Frontal cortex (tissue), 4 donors: ENCODE measurements around the gene PTRHD1. TPM values are rescaled to one million over a fixed set of nuclear protein-coding genes. Genes with fewer than 3 reads are reported as not detected.
A peak's percentile ranks its signal among the peaks of the same experiment; 100 is the strongest.

Experiments
- DNase-seq, 2 donors: peaks; one replicate each; pipeline ENCODE4 v3.0.0; 2012; ENCODE audit warnings: low spot score in 2 of 2
- FAIRE-seq: peaks from 2 replicates; lab custom pipeline; 2012; peaks lifted over from hg19 to GRCh38; lab: Jason Lieb, UNC
- total RNA-seq: library from RNA; depleted of rRNA; stranded (reverse); fragments of >200 nt; gene quantifications from one replicate; pipeline ENCODE4 v1.2.3, GENCODE V29; 2014
- donor health status: control.
- donor health status: control.
- donor health status: control.

Gene PTRHD1
- total RNA-seq, 1 donor from 2014 or later = 41.2 TPM

DNA sequence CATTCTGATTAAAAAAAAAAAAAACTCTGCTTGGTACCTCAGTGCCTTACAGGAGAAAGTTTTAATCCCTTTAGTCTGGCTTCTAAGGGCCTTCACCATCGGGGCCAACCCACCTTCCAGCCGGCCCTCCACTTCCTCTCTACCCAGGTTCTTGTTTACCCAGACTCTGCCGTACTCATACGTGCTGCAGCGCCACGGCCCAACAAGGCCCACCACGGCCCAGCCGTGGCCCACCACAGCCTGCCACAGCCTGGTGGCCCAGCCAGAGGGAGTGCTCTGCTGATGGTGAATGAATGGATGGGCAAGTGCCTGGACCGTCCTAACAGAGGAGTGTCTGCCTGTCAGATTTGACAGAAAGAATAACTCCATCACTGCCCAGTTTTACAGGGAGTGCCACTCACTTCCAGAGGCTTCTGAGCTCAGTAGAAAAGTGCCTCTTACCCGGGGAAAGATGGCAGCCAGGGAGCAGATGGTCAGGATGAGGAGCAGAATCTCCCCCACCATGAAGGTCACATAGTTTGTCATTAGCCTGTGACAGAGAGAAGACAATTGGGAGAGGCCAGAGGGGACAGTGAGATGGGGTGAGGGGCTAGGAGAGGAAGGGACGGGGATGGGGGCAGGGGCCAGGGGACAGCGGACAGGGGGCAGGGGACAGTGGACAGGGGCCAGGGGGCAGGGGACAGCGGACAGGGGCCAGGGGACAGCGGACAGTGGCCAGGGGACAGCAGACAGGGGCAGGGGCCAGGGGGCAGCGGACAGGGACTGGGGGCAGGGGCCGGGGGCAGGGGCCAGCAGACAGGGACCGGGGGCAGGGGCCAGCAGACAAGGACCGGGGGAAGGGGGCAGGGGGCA lies 38.3 kb upstream of the PTRHD1 start:
- no peak for DNase-seq
- FAIRE-seq = no peak

DNA sequence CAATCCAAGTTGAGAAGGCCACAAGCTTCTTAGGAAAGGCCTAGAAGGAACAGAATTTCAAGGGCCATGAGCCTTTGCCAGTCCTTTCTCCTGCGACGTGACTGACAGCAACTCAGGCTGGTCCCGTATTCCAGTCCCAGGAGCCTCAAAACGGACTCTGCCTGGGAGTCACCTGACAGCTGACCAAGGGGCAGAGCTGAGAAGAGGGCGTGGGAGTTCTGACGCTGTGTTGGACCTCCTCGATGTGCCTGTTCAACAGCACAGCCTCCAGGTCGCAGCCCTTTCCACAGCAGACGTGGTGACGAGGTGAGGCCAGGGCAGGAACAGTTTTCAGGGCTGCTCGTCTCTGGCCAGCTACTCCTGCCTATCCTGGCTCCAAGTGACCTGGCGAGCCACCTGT lies 37.6 kb upstream of the PTRHD1 start:
- FAIRE-seq (no peak), DNase-seq (no peak)

DNA sequence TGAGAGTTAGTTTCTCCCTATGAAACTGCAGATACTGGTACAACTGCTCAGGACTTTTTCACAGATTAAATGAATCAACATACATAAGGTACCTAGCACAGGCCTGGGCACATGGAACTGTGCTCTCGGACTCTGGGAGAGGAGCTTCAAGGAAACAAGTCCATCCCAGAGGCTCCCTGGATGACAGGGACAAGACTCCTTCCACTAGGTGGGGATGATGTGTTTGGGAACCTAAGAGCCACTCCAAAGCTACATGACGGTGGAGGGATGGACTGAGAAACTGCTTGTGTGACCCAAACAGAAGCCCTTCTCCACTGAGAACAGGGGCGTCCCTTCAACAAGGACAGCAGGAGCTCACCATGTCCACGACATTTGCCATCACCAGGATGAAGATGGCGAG lies 37.2 kb upstream of the PTRHD1 start:
- FAIRE-seq (no peak), DNase-seq (no peak)

DNA sequence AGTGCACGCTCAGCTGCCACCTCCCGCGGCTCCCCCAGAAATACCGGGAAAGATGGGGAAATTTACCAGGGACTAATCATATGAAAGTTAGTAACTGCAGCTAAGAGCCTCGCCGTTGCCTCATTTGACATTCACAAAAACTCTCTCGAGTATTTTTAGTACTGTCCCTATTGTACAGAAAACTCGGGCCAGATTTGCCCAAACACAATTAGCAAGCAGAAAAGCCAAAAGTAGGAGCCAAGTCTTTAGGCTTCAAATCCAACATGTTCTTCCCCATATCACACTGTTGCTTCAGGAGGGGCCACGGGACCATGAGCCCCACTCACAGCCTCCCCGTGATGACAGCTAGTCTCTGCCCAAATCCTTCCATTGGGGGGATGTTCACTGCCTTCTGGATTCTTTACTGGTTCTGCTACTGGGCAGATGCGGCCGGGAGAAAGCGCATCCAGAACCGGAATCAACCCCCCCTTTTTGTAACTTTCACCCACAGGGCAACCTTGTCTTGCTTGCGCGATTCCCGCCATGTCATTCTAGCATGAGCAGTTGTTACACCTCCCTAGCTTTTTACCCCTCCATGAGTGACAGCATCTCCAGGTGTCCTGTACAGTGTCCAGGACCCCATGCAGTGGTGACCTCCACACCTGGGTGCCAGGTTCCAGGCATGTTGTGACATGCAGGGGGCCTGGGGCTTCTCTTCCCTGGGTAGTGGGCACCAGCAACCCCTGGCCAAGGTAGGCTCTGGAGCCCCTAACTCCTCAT lies 35.2 kb upstream of the PTRHD1 start:
- DNase-seq (no peak), FAIRE-seq (no peak)

DNA sequence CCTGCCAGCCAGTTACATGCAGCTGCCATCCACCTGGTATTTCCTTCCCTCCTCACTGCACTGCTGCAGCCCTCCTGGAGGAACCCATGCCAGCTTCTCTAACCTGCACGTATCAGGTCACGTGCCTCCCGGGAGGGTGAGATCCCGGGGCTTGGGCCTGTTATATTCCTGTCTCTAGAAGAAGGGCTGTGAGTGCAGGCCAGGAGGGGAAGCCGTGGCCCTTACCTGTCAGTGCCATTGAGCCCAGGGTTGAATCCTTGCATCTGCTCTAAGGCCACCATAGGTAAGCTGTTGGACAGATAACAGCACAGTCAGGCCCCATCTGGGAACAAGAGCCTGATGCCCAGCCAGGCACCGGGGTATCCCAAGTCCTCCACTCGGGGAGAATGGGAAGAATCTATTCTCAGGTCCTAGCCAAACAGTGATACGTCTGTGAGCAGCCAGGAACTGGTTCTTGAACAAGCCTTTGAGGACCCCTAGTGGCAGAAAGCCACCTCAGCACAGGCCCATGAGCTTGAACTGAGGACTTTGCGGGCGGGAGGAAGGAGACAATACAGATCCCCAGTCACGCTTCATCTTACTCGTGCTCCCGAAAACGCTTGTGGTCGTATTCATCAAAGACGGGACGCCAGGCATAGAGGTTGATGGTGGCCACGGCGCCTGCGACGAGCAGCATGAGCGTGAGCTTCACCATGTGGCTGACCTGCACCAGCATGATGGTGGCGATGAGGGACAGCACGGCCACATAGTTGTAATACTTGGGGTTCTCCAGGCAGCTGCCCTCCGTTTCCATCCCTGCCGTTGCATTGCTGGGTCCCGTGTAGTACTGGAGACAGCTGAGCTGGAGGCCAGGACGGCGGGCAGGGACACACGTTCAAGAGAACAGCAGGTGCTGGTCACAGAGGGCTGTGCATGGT lies 34.4 kb upstream of the PTRHD1 start:
- FAIRE-seq = no peak
- peak; percentile 80 to 92 for DNase-seq

DNA sequence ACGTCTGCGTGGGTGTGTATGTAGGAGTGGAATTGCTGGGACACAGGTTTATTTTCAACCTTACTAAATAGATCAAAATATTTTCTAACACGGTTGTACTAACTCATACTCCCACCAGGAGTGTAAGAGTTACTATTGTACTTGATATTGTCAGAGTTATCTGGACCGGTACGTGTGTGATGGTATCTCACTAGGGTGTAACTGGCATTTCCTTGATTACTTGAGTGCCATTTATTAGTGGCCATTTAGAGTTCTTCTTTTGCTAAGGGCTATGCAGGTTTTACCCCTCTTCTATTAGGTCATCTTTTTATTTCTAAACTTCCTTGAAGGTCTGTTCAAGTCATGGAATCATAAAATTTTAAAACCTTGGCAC lies 33.6 kb upstream of the PTRHD1 start:
- no peak for DNase-seq
- no peak for FAIRE-seq

DNA sequence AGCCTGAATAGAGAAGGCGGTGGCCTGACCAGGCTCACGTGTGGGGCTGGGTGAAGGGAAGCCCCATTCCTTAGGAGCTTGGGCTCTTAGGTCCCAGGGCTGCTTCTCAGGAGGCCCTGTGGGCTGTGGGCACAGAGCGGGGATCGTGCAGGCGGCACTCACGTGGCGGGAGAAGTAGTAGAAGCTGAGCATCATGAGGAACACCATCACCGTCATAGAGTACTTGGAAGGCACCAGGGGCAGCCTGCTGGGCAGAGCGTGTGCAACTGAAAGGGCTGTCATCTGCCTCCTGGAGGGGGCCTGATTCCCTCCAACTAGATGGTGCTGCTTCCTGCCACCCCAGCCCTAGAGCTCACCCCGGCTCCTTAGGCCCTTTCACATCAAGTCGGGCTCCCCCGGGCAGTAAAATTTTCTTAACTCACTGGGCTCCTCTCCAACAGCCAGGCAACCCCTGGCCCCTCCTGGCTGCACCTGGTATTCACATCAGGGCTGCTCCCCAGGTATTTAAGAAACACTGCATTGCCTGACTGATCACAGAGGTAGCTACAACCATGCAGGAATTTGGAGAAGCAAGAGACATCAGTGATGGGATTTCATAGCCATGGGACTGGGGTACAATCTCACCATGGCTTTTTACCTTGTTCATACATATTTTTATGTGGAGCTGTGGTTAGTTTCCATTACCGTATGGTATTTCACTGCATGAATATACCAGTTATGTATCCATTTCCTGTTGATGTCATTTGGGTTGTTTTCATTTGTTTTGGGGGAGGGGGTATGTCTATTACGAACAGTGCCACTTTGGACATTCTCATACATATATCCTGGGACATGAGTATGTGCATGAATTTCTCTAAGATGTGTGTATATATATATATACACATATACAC lies 32.9 kb upstream of the PTRHD1 start:
- FAIRE-seq (no peak), DNase-seq (no peak)

DNA sequence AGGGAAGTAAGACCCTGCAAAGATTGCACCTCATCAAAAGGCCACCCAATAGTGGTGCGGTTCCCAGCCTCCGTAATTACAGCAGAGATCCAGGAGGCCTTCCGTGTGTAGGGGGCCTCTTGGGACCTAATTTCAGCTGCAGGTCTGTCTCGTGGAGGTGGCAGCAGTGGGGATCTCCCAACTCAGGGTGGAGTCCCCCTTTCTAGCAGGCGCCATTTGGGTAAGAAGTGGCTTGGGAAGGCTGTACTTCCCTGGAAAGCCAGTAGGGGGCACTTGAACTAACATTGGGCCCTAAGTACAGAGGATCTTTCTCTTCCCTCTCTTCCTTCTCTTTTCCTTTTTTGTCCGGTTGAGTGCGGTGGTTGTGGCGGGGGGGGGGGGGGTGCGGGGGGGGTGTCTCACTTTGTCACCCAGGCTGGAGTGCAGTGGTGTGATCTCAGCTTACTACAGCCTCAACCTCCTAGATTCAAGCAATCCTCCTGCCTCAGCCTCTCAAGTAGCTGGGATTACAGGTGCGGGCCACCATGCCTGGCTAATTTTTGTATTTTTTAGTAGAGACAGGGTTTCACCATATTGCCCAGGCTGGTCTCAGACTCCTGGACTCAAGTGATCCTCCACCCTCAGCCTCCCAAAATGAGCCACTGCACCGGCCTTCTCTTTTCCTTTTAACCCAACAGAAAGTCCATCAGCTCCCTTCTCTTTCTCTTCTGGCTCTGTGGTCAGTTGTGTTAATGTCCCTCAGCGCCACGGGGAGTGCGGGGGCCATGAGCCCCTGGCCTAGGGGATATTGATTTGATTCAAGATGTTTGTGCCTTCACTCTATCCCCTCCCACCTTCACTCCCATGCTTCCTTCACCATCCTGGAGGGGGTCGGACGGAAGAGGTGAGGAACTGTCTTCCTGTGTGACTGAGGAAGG lies 32.0 kb upstream of the PTRHD1 start:
- FAIRE-seq = no peak
- DNase-seq = no peak

DNA sequence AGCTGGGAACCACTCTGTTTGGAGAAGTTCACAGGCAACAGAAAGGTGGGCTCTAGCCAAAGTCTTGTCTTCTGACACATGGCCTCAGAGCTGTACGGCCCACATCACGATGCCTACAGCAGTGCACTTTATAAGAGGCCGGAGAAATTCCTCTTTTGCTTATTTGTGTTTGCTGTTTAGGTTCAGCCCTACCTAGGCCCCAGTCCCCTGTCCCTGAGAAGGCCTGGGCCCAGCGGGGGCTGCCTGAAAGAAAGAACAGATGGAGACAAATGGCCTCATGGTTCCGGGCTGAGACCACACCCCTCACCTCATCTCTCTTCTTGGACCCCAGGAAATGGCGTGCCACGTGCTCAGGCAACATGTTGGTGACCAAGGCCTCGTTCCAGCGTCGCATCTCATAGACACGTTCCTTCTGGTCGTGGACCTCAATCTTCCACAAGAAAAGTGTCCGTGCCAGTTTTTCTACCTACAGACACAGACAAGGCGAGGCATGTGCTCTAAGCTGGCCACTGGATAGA lies 30.9 kb upstream of the PTRHD1 start:
- DNase-seq (no peak), FAIRE-seq (no peak)

DNA sequence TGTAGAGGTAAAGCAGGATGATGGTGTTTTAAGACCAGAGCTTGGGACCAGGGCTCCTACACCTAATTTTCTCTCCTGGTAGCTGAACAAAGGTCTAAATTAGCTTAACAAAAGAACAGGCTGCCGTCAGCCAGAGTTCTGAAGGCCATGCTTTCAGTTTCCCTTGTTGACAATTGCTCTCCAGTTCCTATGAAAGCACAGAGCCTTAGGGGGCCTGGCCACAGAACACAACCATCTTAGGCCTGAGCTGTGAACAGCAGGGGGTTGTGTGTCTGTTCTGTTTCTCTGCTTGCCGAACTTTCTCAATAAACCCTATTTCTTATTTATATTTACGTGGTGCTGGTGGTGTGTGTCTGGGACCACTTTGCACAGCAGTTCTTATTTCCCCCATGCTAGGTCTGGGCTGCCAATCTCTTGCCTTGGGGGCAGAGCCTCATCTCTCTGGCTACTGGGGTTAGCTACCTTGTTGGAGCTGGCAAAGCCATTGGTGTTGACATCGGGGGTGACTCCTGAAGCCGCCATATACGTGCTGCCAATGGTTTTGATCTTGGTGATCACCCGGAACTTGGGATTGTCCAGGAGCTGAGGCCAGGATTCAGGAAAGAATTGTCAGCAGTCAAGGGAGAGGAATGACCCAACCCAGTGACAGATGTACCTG lies 29.0 kb upstream of the PTRHD1 start:
- FAIRE-seq = no peak
- peak in 1 of 2 donors; percentile 21 for DNase-seq

DNA sequence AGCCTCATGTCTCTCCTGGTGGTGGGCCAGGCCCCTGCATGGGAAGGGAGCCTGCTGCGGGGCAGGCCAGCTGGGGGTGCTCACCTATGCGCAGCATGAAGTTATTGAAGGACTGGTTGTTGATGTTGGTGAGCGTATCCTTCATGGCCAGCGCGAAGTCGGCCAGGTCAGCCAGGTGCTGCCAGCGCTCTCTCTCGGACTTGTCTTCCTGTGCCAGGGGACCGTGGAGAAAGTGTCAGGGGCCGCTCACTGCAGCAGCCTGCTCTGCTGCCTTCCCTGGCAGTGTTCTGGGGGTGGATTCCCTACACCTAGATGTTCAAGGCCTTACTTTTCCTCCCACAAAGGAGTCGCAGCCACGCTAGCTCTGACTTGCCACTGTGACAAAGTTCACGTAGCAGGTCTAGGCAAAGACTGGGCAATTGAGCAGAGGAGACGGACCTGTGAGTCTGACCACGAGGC lies 28.3 kb upstream of the PTRHD1 start:
- FAIRE-seq = no peak

DNA sequence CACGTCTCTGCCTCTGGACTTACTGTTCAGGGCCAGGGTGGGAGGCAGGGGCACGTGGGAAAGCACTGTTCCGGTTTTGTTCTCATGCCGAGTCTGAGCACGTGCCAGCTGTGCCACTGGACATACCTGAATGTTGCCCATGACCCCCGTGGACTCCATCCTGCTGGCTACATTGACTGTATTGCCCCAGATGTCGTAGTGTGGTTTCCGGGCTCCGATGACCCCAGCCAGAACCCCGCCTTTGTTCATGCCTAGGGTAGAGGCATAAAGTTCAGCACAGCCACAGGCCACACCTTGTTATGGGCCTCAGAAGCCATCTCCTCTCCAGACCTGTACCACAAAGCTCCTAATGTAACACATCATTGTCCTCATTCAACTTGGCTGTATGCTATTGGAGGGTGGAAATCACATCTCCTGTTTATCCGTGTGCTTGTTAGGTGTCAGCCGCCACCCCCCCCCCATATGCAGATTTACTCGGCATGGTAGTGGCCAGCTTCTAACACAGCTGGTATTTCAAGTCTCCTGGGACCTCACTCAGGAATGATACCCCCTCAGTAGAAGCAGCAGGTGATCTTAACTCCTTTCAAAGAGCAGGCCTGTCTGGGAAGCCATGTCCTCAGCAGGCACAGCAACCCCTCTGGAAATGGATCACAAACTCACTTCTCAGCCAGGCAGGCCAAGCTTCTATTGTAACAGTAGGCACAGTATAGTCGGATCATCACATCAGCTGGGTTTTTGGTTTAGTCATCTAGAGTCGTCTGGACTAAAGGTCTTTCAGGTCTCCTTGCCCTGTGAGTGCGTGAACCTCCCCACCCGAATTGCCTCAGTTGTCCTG lies 27.6 kb upstream of the PTRHD1 start:
- no peak for FAIRE-seq
- no peak for DNase-seq

More for the DNA sequence above, 28.3 kb upstream of the PTRHD1 start:
- DNase-seq = no peak

DNA sequence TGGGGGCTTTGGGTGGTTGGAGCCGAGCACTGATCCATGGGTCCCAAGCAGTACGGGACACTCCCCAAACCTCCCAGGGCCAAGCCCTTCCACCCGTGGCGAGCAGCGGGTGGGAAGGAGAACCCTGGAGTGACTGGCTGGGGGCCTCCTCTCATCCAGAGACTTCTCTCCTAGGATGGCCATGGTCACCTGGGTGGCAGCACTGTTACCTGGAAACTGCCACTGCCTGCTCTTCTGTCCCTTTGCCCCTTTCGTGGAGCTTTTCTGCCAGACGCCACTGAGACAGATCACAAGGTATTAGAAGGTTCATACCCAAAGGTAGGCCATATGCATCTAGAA lies 27.0 kb upstream of the PTRHD1 start:
- FAIRE-seq = no peak

DNA sequence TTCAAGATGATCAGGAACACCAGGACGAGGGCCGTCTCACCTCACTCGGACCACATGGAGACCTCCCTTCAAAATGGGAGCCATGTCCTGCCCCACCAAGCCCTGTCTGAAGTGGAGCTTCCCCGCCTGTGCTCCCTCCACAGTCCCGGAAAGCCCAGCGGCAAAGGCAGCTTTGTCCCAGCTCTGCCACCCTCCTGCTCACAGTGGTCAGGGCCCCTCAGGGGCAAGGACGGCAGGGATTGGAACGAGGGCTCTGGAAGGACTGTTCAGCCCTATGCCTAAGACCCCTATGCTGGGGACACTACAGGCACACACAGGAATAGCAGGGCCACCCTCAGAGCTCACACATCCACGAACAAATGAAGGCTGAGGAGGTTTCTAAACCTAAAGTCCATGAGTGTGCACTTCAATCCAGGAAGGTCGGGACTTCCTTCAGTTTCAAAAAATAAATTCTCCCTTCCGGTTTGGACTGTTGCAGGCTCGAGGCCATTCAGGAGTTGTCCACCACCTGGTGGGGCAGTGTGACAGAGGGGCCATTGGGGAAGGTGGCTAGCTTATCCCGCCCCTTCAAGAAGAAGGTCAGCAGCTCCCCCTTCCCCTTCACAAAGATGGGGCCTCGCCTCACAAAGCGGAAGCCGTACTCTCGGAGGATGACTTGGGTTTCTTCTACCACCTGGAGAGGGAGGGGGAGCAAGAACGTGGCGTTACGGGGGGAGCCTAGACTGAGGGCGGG lies 26.4 kb upstream of the PTRHD1 start:
- no peak for FAIRE-seq

More for the DNA sequence above, 27.0 kb upstream of the PTRHD1 start:
- DNase-seq = no peak

DNA sequence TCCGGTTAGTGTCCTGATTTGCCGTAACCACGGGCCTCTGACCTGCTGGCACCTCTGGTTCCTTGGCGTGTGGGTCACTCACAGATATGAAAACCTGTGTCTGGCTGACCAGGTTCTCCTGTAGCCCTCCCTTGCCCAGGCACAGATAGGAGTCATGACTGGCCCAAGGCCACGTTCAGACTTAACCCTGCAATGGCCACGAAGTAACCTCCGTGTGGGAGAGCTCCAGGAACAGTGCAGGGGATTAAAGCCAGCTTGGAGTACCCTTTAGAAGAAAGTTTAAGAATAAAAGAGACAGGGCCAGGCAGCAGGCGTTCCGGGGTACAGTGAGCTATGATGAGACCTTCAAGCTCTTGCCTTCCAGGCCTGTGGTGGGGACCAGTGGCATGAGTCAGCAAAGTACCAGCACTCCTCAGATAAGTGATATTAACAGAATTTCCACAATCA lies 25.6 kb upstream of the PTRHD1 start:
- no peak for FAIRE-seq
- no peak for DNase-seq

More for the DNA sequence above, 26.4 kb upstream of the PTRHD1 start:
- no peak for DNase-seq

DNA sequence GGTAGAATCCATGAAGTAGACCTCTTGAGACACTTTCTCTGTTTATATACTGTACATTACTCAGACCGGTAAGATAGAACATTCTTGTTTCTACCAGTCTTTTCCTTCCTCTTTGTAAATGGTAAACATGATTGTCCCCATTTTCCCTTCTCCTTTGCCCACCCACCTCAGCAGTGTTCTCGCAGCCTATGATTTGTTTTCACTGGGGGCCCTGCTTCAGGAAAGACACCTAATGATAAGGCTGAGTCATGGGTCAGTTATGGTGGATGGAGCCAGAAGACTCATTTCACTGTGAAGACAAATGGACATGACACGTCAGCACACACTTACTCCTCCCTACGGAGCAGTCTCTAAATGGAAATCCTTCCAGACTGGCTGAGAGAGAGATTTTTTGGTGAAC lies 23.7 kb upstream of the PTRHD1 start:
- DNase-seq (no peak), FAIRE-seq (no peak)
